GM12892 (cell line): ENCODE results near the gene NRXN2.

Experiments
- POLR2A ChIP-seq: IDR thresholded peaks from 2 replicates; pipeline ENCODE4 v1.6.1; 2011; ENCODE audit warnings: low read depth, low read length, control low read depth
- POLR2AphosphoS5 ChIP-seq: IDR thresholded peaks from 2 replicates; pipeline ENCODE4 v1.6.1; 2011; ENCODE audit warnings: low read depth, low read length, control low read depth

- TF ChIP-seq POLR2AphosphoS5 = no peak
- no peak for TF ChIP-seq POLR2A
Measured at GRCh38 chr11:64598797-64599697, 124.0 kb downstream of the NRXN2 start.
